MM.1S (cell line): Measurements from ENCODE around the gene NUDT1.

Experiments
- EZH2 ChIP-seq: fragments of 300-600 bp; sonication (generic); optimal IDR thresholded peaks from 2 replicates; pipeline ENCODE3; 2017; ENCODE audit warnings: low read depth, mild to moderate bottlenecking, antibody characterized with exemption, low read length, mixed read lengths
- EZH2phosphoT487 ChIP-seq: fragments of 300-600 bp; sonication (generic); IDR thresholded peaks from 2 replicates; pipeline ENCODE4 v1.6.1; 2018; ENCODE audit warnings: antibody characterized with exemption, low read length
- TF ChIP-seq, protein P1 (sequence below): fragments of 300-600 bp; sonication (generic); IDR thresholded peaks from 2 replicates; pipeline ENCODE4 v1.5.1; 2016; ENCODE audit warnings: antibody characterized with exemption, low read length, mixed read lengths

DNA sequence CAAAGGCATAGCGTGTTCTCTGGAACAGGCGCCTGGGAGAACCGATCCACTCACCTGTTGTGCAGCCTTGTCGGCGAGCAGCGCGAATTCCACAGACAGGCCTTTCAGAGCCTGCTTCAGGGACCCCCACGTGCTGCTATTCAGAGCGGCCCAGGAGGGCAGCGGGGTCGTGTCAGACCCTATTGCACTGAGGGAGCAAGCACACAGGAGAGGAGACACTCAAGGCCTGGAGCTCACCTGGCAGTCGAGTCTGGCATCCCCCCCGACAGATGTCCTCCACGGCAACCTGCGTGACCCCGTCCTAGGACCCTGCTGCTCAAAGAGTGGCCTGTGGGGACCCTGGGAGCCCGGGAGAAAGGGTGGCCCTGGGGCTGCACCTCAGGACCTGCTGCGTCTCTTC is 21.1 kb downstream of the NUDT1 start:
- no peak for TF ChIP-seq EZH2
- TF ChIP-seq, protein P1, sequence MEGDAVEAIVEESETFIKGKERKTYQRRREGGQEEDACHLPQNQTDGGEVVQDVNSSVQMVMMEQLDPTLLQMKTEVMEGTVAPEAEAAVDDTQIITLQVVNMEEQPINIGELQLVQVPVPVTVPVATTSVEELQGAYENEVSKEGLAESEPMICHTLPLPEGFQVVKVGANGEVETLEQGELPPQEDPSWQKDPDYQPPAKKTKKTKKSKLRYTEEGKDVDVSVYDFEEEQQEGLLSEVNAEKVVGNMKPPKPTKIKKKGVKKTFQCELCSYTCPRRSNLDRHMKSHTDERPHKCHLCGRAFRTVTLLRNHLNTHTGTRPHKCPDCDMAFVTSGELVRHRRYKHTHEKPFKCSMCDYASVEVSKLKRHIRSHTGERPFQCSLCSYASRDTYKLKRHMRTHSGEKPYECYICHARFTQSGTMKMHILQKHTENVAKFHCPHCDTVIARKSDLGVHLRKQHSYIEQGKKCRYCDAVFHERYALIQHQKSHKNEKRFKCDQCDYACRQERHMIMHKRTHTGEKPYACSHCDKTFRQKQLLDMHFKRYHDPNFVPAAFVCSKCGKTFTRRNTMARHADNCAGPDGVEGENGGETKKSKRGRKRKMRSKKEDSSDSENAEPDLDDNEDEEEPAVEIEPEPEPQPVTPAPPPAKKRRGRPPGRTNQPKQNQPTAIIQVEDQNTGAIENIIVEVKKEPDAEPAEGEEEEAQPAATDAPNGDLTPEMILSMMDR: no peak
- no peak for TF ChIP-seq EZH2phosphoT487
